Measurements from ENCODE around the gene EMC7.
"Not testable (repeated sequence)": the region's sequence is repeated elsewhere in the genome, so short reads cannot be mapped to it uniquely, and the experiment has no call there.

Gene EMC7

GRCh38 chr15:34101366-34102174 lies at the start of gene EMC7, which contains the start of gene PGBD4:
Gene EMC7, minus strand, starts transcription at chr15:34101862. Its CDS starts 23 bp downstream, at chr15:34101839.
Gene PGBD4, plus strand, starts transcription at chr15:34102083. Its CDS starts 449 bp downstream, at chr15:34102532.
- DNase-seq (ENCODE audit: low read depth in 4 of 4, low spot score in 1 of 4): peak; percentile 97 to 100 (median 98)

DNA sequence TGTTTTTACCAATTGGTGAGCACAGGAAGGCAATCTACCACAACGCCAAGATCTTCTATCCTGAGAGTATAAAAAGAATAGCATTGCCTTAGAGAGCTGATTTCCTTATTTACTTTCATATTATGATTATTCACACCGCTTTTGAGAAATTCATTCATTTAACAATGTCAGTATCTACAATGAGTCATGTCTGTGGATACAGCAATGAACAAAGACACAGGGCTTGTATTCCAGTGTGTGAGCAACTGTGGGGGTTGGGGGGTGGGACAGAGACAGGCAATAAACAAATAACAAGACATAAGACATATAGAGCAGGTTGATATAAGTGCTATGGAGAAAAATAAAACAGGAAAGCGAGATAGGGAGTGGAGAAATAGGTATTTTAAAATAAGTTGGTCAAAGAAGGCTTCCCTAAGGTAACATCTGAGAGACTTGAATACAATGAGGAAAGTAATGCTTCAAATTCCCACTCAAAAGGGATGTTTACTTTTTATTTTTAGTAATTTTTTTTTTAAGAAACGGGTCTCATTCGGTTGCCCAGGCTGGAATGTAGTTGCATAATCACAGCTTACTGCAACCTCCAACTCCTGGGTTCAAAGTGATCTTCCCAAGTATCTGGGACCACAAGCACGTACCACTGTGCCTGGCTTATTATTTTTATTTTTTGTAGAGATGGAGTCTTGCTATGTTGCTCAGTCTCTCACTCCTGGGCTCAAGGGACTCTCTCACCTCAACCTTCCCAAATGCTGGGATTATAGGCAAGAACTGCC lies 45.9 kb upstream of the EMC7 start:
- no peak for DNase-seq (ENCODE audit: low read depth in 4 of 4, low spot score in 1 of 4)

GRCh38 chr15:34133511-34133910 lies 31.8 kb upstream of the EMC7 start:
- no peak for DNase-seq (ENCODE audit: low read depth in 4 of 4, low spot score in 1 of 4)

- DNase-seq (ENCODE audit: low read depth in 4 of 4, low spot score in 1 of 4): no peak
These were observed 31.2 kb upstream of the EMC7 start for GRCh38 chr15:34132881-34133280.

DNA sequence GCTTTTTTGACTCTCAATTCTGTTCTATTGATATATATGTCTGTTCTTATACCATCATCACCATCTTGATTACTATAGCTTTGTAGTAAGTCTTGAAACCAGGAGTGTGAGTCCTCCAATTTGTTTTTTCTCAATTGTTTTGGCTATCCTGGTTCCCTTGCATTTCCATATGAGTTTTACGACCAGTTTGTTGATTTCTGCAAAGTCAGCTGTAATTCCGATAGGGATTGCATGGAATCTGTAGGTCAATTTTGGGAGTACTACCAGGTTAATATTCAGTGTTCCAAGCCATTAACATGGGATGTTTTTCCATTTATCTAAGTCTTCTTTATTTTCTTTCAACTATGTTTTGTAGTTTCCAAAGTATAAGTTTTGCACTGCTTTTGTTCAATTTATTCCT lies 27.2 kb upstream of the EMC7 start:
- DNase-seq (ENCODE audit: low read depth in 4 of 4, low spot score in 1 of 4): no peak

DNA sequence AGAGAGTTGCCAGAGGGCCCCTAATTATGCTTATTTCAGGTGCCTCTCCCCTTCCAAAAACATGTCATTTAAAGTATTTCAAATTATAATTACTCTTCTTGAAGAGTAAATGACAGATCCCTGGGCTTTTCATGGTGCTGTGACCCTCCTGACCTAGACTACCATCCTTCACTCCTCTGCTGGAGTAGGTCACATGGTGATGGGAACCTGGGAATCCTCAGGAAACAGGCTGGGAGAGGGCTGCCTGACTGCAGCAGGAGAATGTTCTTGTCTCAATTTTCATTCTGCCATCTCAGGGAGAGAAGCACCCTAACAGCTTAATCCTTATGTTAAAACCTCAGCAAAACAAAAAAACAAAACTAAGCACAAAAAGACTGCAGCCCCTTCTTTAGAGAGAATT lies 24.9 kb upstream of the EMC7 start:
- no peak for DNase-seq (ENCODE audit: low read depth in 4 of 4, low spot score in 1 of 4)

GRCh38 chr15:34125945-34126344 lies 24.3 kb upstream of the EMC7 start:
- DNase-seq (ENCODE audit: low read depth in 4 of 4, low spot score in 1 of 4): no peak

- DNase-seq (ENCODE audit: low read depth in 4 of 4, low spot score in 1 of 4): no peak
These were observed 23.0 kb upstream of the EMC7 start for GRCh38 chr15:34124651-34125050.

- DNase-seq (ENCODE audit: low read depth in 4 of 4, low spot score in 1 of 4): no peak
These were observed 21.1 kb upstream of the EMC7 start for GRCh38 chr15:34122771-34123183.

DNA sequence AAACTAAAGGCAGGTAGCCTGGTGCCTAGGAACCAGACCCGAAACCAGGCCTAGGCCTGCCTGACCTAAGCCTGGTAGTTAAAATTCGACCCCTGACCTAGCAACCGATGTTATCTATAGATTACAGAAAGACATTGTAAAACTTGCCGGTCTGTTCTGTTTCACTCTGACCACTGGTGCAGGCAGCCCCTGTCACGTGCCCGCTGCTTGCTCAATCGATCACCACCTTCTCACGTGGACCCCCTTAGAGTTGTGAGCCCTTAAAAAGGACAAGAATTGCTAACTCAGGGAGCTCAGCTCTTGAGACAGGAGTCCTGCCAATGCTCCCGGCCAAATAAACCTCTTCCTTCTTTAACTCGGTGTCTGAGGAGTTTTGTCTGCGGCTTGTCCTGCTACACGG lies 20.1 kb upstream of the EMC7 start:
- DNase-seq (ENCODE audit: low read depth in 4 of 4, low spot score in 1 of 4): not testable (repeated sequence)

GRCh38 chr15:34120420-34120819 lies 18.8 kb upstream of the EMC7 start:
- DNase-seq (ENCODE audit: low read depth in 4 of 4, low spot score in 1 of 4): not testable (repeated sequence)

- DNase-seq (ENCODE audit: low read depth in 4 of 4, low spot score in 1 of 4): no peak
These were observed 17.6 kb upstream of the EMC7 start for GRCh38 chr15:34119291-34119690.

GRCh38 chr15:34116620-34117019 lies 15.0 kb upstream of the EMC7 start:
- DNase-seq (ENCODE audit: low read depth in 4 of 4, low spot score in 1 of 4): no peak

- DNase-seq (ENCODE audit: low read depth in 4 of 4, low spot score in 1 of 4): no peak
These were observed 13.1 kb upstream of the EMC7 start for GRCh38 chr15:34114739-34115138.

DNA sequence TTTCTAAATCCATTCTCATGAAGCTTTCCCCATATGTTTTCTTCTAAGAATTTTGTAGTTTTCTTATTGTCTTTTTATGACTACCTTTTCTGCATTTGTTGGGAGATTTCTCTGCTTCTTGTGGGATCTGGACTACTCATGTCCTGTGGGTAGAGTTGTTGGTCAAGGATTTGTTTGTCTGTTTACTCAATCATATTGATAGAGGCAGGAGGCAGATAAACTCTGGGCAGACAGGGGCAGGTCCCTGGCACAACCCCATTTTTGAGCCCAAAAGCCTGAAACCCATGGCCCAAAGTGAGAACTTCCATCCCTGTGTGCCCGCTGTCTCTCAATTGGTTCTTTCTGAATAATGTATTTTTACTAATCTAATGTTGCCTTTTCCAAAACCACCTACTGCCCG lies 12.6 kb upstream of the EMC7 start:
- DNase-seq (ENCODE audit: low read depth in 4 of 4, low spot score in 1 of 4): no peak

DNA sequence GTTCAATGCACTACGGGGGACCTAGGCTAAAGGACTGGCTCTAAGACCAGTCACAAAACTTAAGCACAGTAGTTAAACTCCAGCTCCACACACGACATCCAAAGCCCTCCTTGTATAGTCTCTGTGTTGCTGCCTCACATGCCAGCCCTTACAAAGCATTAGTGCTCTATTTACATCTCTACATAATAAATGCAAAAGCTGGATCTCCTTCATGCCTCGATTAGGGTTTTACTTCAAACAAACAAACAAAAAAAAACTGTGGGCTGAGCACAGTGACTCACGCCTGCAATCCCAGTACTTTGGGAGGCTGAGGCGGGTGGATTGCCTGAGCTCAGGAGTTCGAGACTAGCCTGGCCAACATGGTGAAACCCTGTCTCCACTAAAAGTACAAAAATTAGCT lies 9.8 kb upstream of the EMC7 start:
- no peak for DNase-seq (ENCODE audit: low read depth in 4 of 4, low spot score in 1 of 4)

DNA sequence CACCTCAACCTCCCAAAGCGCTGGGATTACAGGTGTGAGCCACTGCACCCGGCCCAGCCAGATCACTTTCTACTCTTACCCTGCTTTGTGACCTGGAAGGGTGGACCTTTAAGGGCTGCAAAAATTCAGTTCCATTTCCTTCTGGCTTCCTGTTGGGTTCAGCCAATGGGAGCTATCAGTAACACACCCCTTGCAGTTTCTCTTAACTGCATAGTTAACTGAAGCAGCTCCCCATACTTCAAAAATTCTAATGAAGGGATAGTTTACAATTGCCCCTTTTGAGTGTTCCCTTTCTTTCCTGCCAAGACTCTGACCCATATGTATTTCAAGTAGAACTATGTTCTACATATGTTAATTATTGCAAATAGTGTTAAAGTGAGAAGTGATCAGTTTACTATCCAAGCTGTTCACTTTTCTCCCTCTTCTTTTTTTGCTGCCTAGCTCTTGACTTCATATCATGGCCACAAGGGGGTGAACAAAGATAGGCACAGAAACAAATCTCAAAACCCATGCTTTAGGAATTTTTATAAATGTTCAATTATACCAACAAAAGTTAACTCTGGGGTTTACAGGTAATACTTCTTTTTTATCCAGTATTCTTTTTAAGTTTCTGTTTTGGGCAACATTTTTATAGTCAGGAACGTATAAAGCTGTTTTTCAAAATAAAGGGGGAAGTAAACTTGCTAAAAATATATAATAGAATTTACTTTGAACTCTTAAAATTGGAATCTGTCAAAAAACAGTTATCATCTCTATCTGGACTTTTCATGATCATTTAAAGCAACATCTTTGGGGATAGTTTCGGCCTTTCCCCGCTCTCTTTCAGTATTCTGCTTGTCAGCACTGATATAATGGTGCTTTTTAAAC lies 8.4 kb upstream of the EMC7 start:
- no peak for DNase-seq (ENCODE audit: low read depth in 4 of 4, low spot score in 1 of 4)

DNA sequence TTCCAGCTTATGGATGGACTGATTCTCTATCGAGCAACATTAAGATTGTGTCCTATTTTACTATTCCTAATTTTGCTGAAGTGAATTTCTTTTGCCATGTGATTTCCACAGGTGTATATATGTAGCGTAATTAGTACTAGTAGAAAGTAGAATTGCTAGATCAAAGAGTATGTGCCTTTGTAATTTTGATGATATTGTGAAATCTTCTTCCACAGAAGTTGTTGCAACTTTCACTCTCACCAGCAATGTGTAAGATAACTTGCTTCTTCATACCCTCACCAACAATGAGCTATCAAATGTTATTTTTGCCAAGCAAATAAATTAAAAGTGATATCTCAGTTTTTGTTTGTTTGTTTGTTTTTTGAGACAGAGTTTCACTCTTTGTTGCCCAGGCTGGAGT lies 5.7 kb upstream of the EMC7 start:
- DNase-seq (ENCODE audit: low read depth in 4 of 4, low spot score in 1 of 4): no peak

DNA sequence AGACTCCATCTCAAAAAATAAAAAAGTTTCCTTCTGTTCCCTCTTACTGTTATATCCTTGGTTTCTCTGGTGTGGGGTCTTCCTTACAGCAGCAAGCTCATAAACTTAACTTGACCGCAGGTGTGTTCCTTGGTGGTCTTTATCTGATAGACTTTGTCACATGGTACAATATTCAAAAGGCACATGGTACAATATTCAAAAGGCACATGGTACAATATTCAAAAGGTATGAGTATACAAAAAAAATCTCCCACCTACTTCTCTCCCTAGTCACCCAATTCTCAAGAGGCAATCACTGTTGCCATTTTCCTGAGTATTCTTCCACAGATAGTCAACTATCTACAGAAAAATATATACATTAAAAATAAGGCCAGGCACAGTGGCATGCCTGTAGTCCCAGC lies 4.8 kb upstream of the EMC7 start:
- no peak for DNase-seq (ENCODE audit: low read depth in 4 of 4, low spot score in 1 of 4)

GRCh38 chr15:34102175-34102925 lies 688 bp upstream of the EMC7 start:
- no peak for DNase-seq (ENCODE audit: low read depth in 4 of 4, low spot score in 1 of 4)

- no peak for DNase-seq (ENCODE audit: low read depth in 4 of 4, low spot score in 1 of 4)
These were observed 1.7 kb downstream of the EMC7 start for GRCh38 chr15:34099914-34100313.

All from stimulated activated CD4-positive, alpha-beta T cell treated with anti-CD3 and anti-CD28 coated beads, Interleukin-1b, Interleukin-23, amount 100 ng/mL, for 24 hours (primary cell).